Activated naive CD4-positive, alpha-beta T cell treated with anti-CD3 and anti-CD28 coated beads, Interleukin-2, amount 50 U/mL, for 16 hours (primary cell): Measurements from ENCODE around the gene RAP1GAP.

Source experiments
- DNase-seq: peaks from one replicate; pipeline ENCODE4 v3.0.0-alpha.2; 2020

RAP1GAP gene

DNA sequence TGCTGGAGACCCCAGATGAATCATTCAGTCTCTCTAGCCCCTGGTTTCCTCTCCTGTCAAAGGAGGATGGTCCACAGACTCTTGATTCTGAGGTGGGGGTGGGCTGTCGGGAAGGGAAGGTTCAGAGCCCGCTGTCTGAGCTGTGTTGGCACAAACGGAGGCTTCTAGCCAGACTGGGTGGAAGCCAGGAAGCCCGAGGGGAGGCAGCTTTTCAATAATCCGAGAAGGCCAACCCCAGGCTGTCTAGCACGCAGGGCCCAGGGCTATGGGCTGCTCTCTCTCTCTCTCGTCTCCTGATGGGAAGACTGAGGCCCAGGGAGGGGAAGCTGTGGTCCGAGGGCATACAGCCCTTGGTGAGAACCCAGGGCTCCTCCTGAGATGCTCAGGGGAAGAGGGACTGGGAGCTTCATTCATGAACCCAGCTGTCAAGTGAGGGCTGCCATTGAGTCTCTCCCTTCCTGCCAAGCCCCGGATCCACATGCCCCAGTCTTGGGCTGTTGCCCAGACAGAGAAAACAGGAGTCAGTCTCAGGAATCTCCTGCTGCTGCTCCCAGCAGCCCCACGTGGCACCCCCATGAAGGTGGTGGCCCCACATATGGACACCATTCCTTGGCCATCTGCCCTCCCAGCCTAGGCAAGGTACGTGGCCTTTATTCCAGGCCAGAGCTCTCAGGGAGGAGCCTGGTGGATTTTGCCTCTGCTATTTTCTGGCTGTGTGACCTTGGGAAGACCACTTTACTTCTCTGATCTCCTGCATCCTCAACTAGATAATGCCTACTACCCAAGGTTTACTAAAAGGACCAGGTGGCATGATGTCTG is 44.4 kb downstream of the RAP1GAP start:
- no peak for DNase-seq

DNA sequence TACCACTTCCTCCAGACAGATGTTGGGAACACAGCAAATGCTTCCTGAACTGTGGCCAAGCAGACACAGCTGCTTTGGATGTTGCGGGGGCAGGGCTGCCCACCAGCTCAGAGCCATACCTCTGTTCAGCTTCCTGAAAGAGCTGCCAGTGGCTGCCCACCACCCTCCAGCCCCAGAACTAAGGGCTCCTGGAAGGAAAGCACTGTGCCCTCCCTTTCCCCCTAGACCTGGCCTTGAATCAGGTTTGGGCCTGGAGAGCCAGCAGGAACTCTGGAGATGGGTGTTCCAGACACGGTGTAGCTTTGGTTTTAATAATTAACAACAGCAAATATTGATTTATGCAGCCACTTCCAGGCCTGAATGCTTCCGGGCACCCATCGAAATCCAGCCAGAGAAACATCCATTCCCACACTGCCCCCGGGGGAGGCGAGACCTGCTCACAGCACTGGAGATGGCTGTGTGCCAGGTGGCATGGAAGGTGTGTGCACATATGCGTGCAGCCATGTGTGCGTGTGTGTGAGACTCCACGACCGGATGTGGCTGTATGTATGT is 45.7 kb downstream of the RAP1GAP start:
- no peak for DNase-seq

DNA sequence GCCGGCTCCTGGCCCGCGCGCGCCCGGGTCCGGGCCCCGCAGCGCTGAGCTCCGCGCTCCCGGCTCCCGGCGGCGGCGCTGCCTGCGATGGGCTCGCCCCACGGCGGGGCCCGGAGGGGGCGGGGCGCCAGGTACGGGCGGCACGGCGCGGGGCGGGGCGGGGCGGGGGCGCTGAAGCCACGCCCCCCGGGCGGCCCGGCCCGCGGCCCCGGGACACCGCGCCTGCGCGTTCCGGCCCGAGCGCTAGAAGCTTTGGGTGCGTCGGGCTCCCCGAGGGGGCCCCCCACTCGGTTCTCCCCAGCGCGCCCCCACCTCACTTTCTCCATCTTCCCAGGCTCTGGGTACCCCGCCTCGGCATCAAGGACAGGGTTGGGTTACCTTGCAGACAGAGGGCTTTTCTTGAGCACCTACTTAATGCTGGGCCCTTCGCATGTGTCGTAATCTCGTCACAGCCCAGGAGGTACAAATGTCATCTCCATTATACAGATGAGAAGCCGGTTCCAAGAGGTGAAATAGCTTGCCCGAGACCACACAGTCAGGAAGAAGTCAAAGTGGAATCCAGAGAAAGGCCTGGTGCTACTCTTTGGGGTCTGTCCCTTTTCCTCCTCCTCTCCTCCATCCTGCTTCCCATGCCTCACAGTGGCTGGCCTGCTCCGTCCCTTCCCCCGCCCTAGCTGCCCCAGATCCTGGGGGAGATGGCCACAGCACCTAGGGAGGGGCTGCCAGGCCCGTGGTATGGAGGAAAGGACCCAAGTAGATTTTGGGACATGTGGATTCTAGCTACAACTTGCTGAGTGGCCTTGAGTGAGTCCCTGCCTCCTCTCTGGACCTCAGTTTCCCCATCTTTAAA is 46.5 kb downstream of the RAP1GAP start:
- peak; percentile 62 for DNase-seq

DNA sequence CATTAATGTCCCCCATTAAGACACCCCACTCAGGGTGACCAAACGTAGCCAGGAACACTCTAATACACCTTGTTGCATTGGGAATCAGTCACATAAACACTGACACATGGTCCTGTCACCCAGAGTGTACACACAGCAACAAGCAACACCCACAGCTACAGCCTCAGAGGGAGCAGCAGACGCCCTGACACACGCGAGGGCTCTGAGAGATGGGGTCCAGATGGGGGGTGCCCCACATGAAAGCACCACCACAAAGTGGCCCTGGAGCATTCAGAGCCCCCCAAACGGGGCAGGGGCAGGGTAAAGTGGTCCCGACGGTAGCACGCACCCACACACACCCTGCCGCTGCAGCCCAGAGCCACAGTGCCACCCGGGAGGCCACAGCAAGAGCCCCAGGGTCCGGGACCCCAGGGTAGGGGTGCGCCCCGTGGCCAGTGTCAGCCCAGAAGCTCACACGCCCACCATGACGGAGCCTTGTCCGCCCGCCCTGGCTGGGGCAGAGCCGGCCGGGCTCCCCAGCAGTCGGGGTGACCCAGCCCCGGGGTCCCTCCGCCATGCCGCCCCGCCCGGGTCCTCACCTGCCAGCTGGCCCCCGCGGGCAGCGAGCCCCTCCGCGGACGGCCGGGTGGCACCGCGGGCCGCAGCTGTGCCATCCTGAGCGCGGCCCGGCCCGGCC is 47.3 kb downstream of the RAP1GAP start:
- no peak for DNase-seq

DNA sequence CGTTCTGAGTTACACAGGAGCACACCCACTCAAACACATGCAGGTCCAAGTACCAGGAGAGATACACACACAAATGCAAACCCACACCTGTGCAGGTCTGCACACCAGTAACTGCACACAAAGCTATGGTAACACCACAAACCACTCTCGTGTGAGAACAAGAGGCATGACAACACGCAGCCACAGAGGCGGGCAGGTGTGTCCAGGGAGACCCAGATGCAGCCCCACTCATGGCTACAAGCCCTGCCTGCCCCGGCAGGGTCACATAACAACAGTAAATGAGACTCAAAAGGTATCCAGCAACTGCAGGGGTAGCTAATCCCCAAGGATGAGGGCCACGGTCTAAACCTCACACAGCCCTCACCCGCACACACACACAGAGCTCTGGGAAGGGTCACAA is 48.1 kb downstream of the RAP1GAP start:
- DNase-seq, result no peak

DNA sequence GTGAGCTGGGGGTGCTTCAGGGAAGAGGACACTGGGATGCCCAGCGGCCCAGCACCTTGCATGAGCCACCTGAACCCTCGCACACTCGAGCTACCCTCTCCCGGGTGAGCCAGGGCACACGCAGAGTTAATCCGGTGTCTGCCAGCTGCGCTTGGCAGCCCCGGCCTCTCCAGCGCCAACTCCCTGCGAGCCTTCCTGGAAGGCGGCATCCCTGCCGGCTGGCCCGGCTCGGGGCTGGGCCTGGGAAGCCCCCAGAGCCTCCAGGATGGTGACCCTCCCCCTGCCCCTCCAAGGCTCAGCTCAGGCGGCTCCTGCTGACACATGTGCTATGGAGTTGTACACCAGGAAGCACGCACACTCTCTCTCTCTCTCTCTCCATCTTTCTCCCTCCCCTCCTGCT is 48.7 kb downstream of the RAP1GAP start:
- no peak for DNase-seq

DNA sequence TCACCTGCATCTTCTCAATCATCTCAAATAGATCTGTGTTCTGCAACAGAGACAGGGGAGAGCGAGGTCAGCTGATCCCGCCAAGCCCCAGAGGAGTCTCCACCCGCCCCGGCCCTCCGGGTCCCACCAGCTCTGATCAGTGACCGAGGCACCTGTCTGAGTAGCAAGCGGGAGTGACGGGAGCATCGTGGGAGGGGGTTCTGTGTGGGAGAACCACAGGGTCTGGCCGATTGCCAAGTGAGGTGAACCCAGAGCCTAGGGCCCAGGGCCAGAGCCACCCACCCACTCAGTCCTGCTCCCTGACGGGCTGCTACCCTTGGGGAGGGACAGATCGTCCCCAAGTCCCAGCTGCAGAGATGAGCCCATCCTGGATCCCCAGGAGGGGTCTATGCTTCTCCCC is 49.1 kb downstream of the RAP1GAP start:
- DNase-seq, result no peak

DNA sequence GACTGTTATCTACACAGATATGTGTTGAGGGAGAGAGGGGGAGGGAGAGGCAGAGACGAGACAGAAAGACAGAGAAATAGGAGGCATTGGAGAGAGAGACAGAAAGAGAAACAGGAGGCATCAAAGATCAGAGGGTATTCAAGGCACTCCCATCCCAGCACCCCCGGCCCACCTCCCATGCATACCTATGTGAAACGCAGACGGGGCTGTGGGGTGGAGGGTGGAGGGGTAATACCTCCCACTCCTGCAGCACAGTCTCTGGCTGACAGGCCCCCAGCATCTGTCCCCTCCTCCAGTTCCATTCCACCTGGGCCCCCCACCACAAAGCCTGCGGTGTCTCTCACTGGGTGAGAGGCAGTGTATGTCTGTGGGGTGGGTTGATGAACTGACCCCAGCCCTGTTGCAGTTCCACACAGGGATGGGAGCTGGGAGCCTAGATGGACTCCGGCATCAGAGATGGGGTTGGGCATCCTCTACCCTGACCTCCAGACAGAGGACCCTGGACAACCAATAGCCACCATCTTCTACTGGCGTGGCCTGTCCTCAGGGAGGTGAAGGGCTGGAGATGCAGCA is 49.7 kb downstream of the RAP1GAP start:
- DNase-seq, result no peak

DNA sequence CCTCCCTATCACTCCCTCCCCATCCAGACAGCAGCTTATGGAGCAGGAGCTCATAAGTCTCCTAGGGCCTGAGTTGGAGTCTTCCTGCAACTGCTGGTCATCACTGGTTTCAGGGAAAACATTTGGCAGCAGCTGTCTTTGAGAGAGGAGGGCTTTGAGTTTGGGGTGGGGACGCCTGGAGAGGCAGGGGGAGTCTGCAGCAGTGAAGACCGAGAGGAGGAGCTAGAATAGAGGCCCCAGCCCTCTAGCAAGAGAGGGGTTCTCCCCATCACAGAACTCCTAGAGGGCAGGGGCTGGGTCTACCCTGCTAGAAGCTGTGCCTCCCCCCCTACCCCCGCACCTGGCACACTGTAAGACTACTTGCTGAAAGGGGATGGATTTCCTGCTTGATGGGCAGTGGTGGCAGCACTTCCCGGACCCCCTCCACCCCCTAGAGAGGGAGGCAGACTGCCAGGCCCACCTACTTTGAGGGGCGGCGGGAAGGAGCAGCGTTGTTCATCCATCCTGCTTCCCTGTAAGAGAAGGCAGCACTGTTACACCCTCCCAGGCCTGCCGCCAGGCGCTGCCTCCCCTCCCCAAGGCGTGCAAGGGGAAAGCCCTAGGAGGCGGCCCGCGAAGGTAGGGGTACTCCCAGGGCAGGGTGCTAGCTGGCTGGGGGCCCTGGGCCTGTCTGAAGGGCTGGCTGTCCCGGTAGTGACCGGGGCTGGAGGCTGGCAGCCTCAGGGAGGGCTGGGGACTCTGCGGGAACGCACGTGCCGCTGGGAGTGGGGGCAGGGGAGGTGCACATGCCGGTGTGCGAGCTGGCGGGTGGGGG is 50.4 kb downstream of the RAP1GAP start:
- DNase-seq, result no peak

DNA sequence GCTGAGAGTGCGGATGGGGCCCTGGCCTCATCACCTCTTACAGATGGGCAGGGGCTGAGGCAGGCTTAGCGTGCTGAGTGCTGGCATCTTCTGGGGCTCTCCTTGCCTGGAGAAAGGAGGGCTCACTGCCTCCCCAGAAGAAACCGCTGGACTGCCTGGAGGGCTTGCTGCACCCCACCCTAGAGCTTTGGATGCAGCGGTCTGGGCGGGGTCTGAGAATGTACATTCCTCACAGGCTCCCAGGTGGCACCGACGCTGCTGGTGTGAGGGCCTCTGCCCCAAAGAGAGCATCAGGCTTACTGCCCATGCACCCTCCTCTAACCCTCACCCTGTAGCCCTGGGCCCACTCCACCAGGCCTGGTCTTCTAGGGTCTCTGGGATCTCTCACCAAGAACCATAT is 51.1 kb downstream of the RAP1GAP start:
- DNase-seq, result no peak

DNA sequence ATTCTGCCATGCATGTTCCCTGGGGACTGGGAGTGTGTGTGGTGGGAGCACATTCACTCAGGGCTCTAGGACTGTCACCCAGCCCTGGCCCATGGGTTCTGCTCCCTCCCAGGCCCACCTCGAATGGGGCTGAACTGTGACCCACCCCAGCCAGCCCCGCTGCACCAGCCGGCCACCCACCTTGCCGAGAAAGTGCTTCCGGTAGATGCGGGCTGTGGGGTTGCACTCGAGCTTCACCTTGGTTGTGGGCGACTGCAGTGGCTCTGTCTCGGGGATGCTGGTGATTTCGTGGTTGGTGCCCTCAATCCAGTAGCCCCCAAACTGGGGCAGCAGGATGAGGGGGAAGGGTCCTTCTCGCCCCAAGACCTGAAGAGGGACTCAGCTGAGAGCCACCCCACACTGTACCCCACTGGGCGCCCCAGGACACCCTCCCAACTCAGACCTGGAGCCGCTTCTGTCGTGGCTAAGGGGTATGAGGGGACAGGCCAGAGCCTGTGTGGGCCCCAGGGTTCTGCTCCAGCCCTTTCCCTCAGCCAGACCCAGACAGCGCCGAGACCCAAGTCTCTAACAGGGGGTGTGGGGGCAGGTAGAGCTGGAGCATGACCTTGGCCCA is 51.9 kb downstream of the RAP1GAP start:
- no peak for DNase-seq

DNA sequence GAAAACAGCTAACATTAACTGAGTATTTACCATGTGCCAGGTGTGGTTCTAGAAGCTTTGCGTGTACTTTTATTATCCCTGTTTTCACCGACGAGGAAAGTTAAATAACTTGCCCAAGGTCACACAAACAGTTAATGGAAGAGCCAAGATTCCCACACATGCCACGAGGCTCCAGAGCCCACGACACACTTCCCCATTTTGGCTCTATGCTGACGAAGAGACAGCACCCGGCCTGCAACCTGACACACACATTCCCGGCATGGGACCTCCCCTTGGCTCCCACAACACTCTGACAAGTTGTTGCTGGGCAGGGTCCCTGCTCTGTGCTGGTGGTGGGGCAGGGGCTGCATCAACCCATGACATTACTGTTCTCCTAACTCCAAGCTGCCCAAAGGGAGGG is 52.8 kb downstream of the RAP1GAP start:
- DNase-seq, result no peak

DNA sequence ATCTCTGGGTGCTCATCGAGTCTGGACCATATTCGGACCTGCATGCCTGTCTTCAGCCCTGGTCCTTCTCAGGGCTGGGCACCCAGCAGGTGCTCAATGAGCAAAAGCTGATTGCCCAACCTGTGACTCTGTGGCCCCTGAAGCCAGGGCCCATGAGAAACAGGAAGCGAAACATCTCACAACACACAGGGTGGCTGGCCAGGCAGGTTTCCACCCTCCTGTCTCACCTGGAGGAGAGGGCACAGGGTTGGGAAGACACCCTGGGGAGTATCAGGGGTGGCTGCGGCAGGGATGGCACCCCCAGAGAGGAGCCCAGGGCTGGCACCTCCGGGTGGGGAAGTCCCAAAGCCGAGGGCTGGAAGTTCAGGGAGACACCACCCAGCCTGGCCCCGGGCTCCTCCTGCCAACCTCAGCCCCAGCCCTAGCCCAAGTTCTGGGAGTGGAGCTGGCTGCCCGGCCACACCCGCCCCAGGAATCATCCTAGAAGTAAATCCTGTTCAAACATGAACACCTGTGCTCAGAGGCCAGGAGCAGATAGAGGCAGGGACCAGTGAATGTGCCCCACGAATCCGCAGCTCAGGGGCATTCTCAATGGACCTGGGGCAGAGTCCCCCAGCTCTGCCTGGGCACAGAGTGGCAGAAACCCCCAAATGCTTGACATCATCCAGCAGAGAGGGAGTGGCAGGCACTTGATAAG is 54.6 kb downstream of the RAP1GAP start:
- DNase-seq, result no peak

DNA sequence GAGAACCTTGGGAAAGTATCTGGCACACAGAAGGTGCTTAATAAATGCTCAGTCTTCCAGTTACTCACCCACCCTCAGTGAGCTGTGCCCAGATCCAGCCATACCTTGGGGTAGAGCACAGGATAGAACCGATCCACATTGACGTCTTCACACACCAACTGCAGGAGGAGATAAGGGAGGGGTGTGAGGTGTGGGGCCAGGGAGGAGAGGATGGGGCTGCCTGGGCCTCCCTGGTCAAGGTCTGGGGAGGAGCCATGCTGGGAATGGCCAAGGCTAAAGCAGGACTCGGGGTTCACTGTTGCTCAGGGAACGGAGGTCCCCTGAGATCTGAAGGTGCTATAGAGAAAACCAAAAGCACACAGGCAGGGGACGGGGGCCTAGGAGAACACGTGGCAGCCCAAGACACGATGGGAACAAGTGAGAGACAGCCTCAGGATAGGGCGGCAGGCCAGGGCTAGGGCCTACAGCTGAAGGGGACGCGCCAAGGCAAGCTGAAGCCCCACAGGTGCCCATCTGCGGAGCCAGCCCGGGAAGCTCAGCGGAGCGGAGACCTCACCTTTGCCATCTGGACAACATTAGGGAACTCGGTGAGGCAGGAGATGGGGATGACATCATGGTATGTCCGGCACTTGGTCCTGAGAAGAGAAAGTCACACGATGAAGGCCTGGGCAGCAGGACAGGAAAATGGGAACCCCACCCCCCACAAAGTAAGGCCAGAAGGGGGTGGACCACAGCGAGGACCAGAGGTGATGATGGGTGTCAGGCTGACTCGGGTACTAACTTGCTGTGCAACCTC is 55.9 kb downstream of the RAP1GAP start:
- no peak for DNase-seq

DNA sequence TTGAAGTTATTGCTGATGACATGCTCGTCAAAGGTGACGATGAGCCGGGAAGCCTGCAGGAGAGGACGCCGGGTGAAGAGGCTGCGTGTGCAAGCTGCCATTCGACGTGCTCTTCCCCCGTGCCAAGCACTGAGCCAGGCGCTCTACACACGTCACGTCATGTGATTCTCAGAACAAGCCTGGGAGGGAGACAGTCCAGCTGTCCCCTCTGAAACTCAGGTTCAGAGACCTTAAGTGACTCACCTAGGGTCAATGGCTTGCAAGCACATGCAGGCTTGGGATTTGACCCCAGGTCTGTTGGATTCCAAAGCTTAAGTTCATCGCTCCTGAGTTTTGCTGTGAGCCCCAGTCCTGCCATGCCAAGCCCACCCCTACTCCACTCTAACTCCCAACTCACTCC is 57.1 kb downstream of the RAP1GAP start:
- no peak for DNase-seq

DNA sequence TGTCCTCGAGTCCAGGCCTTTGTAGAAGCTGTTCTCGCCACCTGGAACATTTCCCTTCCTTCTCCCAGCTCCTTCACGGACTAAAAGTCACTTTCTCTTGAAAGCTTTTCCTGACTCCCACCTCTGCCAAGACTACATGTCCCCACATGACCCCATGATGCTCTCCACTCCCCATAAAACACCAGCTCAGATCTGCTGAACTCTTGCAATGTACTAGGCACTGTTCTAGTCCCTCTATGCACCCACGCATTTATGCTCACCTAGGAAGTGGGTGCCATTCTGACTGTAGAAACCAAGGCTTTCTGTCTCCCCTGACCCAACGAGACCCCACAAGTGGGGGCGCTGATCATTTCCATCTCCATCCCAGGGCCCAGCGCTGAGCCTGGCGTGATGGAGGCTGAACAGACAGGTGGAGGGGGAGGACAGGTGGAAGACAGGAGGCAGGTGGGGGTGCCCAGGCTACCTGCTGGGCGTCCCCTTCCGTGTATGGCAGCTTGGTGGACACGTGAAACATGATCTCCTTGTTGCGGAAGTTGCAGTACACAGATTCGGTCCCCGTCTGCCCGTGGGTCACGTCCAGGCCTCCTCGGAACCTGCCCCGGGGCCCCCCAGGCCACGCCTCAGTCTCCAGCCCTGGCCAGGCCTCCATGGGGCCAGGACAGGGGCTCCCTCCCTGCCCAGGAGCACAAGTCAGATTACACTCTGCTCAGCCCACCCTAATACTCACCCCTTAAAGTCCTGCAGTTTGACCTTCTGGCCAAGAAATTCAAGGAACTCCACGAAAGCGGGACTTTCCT is 58.0 kb downstream of the RAP1GAP start:
- no peak for DNase-seq

DNA sequence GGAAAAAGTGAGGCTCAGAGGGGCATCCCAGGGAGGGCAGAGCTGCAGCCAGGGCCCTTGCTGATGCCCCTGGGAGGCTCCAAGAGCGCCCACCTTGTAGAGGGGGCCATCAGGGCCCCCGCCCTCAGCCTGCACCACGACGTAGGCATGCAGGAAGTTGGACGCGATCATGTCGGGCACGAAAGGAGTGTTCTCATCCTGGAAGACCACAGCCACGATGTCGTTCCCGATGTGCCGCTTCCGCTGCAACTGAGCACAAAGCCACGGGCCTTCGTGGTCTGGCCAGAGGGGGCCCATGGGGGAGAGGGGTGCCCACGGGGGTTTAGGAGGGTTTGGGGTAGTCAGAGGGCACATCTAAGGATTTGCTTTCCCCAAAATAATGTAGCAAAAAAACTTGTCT is 59.1 kb downstream of the RAP1GAP start:
- DNase-seq, result no peak

DNA sequence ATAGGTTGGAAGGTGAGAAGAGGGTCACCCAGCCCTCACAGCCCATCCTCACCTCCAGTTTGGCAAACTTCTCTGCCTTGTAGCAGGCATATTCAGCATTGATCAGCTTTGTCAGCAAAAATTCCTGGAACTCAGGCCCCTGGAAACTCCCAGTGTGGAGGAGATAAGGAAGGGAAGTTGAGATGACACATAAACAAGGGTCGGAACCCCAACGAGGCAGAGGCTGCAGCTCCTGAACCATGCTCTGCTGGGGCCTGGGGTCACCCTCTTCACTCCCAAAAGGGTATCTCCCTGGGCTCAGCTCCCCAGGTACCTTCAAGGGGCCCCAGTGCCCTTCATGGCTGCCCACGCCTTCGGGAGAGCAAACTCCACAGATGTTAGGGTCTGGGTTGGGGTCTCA is 60.4 kb downstream of the RAP1GAP start:
- no peak for DNase-seq
